ENCODE data around the gene PERM1. TPM values are rescaled to one million over a fixed set of nuclear protein-coding genes. Genes with fewer than 3 reads are reported as not detected.
"Not testable (repeated sequence)": the region's sequence is repeated elsewhere in the genome, so short reads cannot be mapped to it uniquely, and the experiment has no call there.

The PERM1 gene
- total RNA-seq, 2 experiments from 2014 or later = not detected

DNA sequence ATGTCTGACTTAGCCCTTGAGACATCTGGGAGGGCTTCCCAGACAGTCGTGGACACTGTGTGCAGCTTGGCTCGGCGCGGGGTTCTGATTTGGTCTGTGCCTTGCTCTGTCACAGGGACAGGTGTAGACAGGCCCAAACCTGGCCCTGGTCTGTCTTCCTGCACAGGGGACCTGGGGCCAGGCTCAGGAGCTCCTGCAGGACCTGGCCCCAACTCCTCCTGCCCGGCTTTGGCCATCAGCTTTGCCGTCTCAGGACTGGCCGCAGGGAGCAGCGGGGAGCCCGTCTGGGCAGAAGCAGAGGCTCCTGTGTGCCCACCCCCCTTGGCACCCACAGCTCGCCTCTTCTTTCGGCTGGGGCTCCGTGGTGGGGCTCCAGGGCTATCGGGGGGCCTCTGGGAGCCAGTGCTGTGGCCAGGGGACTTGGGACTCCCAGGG lies 1.7 kb downstream of the PERM1 start:
- DNase-seq (no peak), ATAC-seq (no peak)
- Mint-ChIP-seq H3K36me3 (ENCODE audit: low read depth) (no peaks in the 10 kb centered on the region), H3K9me3 (no peaks in the 10 kb centered on the region), H3K4me1 (ENCODE audit: low read depth) (peaks cover 4% of the 10 kb centered on the region), H3K27ac (no peak overlapping the region), H3K4me3 (no peak overlapping the region), H3K27me3 (peaks cover 21% of the 10 kb centered on the region)
- TF ChIP-seq, protein P1, sequence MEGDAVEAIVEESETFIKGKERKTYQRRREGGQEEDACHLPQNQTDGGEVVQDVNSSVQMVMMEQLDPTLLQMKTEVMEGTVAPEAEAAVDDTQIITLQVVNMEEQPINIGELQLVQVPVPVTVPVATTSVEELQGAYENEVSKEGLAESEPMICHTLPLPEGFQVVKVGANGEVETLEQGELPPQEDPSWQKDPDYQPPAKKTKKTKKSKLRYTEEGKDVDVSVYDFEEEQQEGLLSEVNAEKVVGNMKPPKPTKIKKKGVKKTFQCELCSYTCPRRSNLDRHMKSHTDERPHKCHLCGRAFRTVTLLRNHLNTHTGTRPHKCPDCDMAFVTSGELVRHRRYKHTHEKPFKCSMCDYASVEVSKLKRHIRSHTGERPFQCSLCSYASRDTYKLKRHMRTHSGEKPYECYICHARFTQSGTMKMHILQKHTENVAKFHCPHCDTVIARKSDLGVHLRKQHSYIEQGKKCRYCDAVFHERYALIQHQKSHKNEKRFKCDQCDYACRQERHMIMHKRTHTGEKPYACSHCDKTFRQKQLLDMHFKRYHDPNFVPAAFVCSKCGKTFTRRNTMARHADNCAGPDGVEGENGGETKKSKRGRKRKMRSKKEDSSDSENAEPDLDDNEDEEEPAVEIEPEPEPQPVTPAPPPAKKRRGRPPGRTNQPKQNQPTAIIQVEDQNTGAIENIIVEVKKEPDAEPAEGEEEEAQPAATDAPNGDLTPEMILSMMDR (IDR thresholded peaks at IDR 0.05) = no peak
- CTCF ChIA-PET = interaction anchor here (1.8 kb wide), 1 partner anchor 22 kb away, joined by 7 read pairs; no protein-coding TSS in a partner anchor
- POLR2A ChIA-PET = interaction anchor here (1.5 kb wide), 1 partner anchor 12 kb away, joined by 4 read pairs; no protein-coding TSS in a partner anchor
- intact Hi-C loops (cut with micrococcal nuclease) = no loop called here

DNA sequence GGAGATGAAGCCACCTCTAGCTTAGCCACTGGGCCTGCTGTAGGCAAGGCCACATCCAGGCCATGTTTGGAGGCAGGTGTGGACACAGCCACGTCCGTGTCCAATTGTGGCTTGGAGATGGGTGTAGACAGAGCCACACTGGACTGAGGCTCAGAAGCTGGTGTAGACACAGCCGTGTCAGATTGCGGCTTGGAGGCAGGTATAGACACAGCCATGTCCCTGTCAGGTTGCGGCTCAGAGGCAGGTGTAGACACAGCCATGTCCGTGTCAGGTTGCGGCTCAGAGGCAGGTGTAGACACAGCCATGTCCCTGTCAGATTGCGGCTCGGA lies 2.2 kb downstream of the PERM1 start:
- no peak overlapping the region for H3K4me3 Mint-ChIP-seq
- CTCF ChIA-PET = no interaction called here
- TF ChIP-seq, protein P1 (IDR thresholded peaks at IDR 0.05) = no peak
- no peak for ATAC-seq
- DNase-seq = no peak
- peaks cover 20% of the 10 kb centered on the region for H3K27me3 Mint-ChIP-seq
- intact Hi-C loops (cut with micrococcal nuclease) = no loop called here
- no peaks in the 10 kb centered on the region for H3K9me3 Mint-ChIP-seq
- H3K36me3 Mint-ChIP-seq (ENCODE audit: low read depth) = no peaks in the 10 kb centered on the region
- POLR2A ChIA-PET = interaction anchor here (1.5 kb wide), 1 partner anchor 13 kb away, joined by 4 read pairs; no protein-coding TSS in a partner anchor
- H3K4me1 Mint-ChIP-seq (ENCODE audit: low read depth) = peaks cover 4% of the 10 kb centered on the region
- H3K27ac Mint-ChIP-seq = no peak overlapping the region

DNA sequence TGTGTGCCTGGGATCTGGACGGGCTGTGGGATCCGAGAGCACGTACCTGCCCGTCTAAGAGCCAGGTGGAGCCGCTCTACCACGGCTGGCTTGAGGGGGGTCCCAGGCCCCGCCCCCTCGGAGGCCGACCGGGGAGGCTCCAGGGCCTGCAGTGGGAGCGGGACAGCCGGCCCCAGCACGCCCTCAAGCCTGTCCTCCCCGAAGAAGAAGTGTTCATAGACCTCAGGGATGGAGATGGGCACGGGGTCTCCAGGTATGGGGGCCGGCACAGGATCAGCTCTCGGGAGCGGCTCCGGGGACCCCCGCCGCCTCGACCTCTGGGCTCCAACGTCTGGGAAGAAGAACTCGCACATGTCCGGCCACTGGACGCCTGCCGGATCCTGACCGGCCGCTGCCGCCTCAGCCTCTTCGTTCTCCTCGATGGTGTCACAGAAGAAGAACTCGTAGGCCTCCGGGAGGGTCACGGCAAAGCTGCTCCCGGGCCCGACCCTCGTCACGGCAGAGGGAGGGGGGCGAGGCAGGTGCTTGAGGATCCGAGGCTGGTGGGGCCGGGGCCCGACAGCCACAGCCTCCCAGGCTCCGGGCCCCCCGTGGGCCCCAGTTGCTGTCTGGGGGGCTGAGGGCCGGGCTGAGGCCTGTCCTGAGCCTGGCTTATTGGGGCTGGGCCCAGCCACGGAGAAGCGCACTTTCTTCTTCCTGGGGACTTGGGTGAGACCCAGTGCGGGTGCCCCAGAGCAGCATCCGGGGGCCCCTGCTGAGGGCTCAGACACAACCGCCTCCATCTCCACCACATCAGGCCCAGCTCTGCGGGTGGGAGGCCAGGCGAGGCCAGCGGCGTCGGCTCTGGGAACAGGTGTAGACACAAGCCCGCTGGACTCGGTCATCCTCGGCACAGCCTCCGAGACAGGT lies 2.8 kb downstream of the PERM1 start:
- DNase-seq (no peak), ATAC-seq (no peak)
- H3K4me1 Mint-ChIP-seq (ENCODE audit: low read depth) = peaks cover 4% of the 10 kb centered on the region
- CTCF ChIA-PET = no interaction called here
- peaks cover 21% of the 10 kb centered on the region for H3K27me3 Mint-ChIP-seq
- H3K9me3 Mint-ChIP-seq = no peaks in the 10 kb centered on the region
- H3K27ac Mint-ChIP-seq = no peak overlapping the region
- H3K4me3 Mint-ChIP-seq = no peak overlapping the region
- POLR2A ChIA-PET = no interaction called here
- intact Hi-C loops (cut with micrococcal nuclease) = no loop called here
- TF ChIP-seq, protein P1 (IDR thresholded peaks at IDR 0.05) = no peak
- H3K36me3 Mint-ChIP-seq (ENCODE audit: low read depth) = no peaks in the 10 kb centered on the region

DNA sequence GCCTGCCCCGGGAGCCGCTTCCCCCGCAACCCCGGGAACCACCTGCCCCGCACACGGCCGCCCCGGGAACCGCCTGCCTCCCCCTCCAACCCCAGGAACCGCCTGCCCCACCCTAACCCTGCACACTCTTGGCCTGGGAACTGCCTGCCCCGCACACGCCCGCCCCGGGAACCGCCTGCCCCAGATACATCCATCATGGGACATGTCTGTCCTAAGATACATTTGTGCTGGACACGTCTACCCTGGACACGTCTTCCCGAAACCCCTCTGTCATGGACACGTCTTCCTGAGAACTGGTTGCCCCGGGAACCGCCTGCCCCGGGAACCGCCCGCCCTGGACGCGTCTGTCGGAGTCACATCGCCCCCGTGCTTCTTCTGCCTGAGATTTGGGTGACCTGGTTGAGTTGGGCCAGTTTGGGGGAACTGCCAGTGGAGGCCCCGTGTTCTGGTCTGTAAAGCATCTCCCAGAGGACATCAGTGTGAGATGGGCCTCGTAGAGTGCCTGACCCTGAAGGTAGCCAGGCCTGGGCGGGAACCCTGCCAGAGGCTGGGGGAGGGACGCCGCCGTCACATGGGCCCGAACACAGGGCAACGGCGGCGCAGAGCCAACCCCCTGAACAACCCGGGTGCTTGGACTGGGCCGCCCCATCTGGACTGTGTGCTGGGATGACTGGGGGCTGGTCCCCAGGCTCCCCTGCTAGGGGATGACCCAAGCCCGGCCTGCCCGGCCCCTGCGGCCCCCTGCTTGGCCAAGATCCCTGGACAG lies 3.6 kb downstream of the PERM1 start:
- H3K27ac Mint-ChIP-seq = no peak overlapping the region
- no peak for ATAC-seq
- TF ChIP-seq, protein P1 (IDR thresholded peaks at IDR 0.05) = no peak
- no peak for DNase-seq
- CTCF ChIA-PET = no interaction called here
- peaks cover 4% of the 10 kb centered on the region for H3K4me1 Mint-ChIP-seq (ENCODE audit: low read depth)
- no peaks in the 10 kb centered on the region for H3K9me3 Mint-ChIP-seq
- POLR2A ChIA-PET = no interaction called here
- intact Hi-C loops (cut with micrococcal nuclease) = no loop called here
- H3K4me3 Mint-ChIP-seq = no peak overlapping the region
- H3K36me3 Mint-ChIP-seq (ENCODE audit: low read depth) = no peaks in the 10 kb centered on the region
- H3K27me3 Mint-ChIP-seq = peaks cover 18% of the 10 kb centered on the region

DNA sequence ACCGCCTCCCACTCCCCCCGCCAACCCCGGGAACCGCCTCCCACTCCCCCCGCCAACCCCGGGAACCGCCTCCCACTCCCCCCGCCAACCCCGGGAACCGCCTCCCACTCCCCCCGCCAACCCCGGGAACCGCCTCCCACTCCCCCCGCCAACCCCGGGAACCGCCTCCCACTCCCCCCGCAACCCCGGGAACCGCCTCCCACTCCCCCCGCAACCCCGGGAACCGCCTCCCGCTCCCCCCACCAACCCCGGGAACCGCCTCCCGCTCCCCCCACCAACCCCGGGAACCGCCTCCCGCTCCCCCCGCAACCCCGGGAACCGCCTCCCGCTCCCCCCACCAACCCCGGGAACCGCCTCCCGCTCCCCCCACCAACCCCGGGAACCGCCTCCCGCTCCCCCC lies 5.1 kb downstream of the PERM1 start:
- POLR2A ChIA-PET = interaction anchor here (0.9 kb wide), 1 partner anchor 17 kb away, joined by 3 read pairs; no protein-coding TSS in a partner anchor

More for the DNA sequence above, 5.1 kb downstream of the PERM1 start:
- H3K4me3 Mint-ChIP-seq; H3K27ac Mint-ChIP-seq; H3K4me1 Mint-ChIP-seq (ENCODE audit: low read depth); ATAC-seq; H3K9me3 Mint-ChIP-seq; intact Hi-C loops (cut with micrococcal nuclease); DNase-seq; H3K36me3 Mint-ChIP-seq (ENCODE audit: low read depth): not testable (repeated sequence)
- CTCF ChIA-PET = interaction anchor here (0.8 to 1.2 kb wide), 7 partner anchors 9 to 107 kb away, joined by 3 to 4 read pairs (median 3); no protein-coding TSS in a partner anchor
- peaks cover 13% of the 10 kb centered on the region for H3K27me3 Mint-ChIP-seq
